HL-60 (cell line): Measurements from ENCODE around the gene RAB23.

Source experiments
- DNase-seq, 2 experiments: peaks; one replicate each; pipeline ENCODE4 v3.0.0-alpha.2; 2010 to 2020; ENCODE audit warnings: low read depth in 1 of 2, low spot score in 1 of 2
- H3K27ac ChIP-seq: fragments of 250-450 bp; sonication (Bioruptor Pico); replicated peaks from 2 replicates; pipeline ENCODE4 v1.5.1; 2020; ENCODE audit warnings: mild to moderate bottlenecking, moderate library complexity
- H3K27me3 ChIP-seq: fragments of 250-450 bp; sonication (Bioruptor Pico); 2 replicates; pipeline ENCODE4 v1.5.1; 2021; ENCODE audit warnings: mild to moderate bottlenecking, moderate library complexity; ENCODE audit not compliant: insufficient read depth, poor library complexity, severe bottlenecking
- H3K4me3 ChIP-seq: replicated peaks from 2 replicates; pipeline ENCODE4 v1.5.1; 2011; ENCODE audit warnings: mild to moderate bottlenecking, control low read depth, low read length; ENCODE audit not compliant: insufficient read depth
- GABPA ChIP-seq: IDR thresholded peaks from 2 replicates; pipeline ENCODE4 v1.6.1; 2012; ENCODE audit warnings: low read depth
- POLR2AphosphoS5 ChIP-seq: IDR thresholded peaks from 2 replicates; pipeline ENCODE4 v1.6.1; 2012; ENCODE audit warnings: low read depth
- SPI1 ChIP-seq: IDR thresholded peaks from 2 replicates; pipeline ENCODE4 v1.6.1; 2012; ENCODE audit warnings: low read depth, mild to moderate bottlenecking, borderline replicate concordance
- TF ChIP-seq, protein P1 (sequence below): IDR thresholded peaks from 2 replicates; pipeline ENCODE4 v1.6.1; 2012; ENCODE audit warnings: low read depth; ENCODE audit not compliant: insufficient replicate concordance
- TF ChIP-seq, protein P2 (sequence below): IDR thresholded peaks from one replicate; pipeline ENCODE4 v1.5.1; 2011; ENCODE audit warnings: low read length, control low read depth, inconsistent platforms; ENCODE audit not compliant: insufficient read depth

Gene RAB23

DNA sequence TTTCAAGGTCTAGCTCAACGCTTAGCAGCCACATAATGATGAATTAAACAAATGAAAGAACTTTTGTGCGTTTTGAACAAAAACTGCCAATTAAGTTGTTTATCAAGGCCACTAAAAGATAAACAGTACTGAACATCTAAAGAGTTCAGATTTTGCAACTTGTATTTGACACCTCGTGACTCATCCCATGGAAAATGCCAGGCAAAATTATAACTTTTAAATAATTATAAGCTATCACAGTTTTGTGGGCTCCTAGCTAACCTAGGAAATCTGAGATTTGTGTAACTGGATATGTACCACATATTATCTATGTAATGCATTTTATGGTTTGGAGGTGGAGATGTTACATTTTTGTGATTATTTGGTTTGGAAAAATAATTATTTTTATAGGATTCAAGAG is 59.6 kb downstream of the RAB23 start:
- H3K27ac ChIP-seq: no peak overlapping the region

DNA sequence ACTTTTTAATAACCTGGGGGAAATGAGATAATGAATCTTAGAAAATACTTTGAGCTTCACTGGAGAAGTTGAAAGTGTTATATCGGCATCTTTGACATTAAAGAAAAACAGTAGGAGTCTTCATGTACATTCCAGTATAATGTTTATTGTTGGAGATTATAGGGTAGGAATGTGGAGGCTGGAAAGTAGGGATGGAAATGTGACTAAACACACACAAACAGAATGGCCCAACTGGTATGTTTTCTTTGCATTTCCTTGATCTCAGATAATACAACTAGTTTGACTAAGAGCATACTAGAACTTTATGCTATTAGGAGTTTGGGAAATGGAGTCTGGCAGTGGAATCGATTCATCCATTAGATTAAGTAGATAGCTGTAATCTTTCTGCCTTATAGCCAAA is 60.1 kb downstream of the RAB23 start:
- Histone ChIP-seq H3K4me3 (no peak overlapping the region), H3K27me3 (no peaks in the 10 kb centered on the region), H3K27ac (no peak overlapping the region)
- DNase-seq: no peak
- no peak for TF ChIP-seq POLR2AphosphoS5
- TF ChIP-seq, protein P1, sequence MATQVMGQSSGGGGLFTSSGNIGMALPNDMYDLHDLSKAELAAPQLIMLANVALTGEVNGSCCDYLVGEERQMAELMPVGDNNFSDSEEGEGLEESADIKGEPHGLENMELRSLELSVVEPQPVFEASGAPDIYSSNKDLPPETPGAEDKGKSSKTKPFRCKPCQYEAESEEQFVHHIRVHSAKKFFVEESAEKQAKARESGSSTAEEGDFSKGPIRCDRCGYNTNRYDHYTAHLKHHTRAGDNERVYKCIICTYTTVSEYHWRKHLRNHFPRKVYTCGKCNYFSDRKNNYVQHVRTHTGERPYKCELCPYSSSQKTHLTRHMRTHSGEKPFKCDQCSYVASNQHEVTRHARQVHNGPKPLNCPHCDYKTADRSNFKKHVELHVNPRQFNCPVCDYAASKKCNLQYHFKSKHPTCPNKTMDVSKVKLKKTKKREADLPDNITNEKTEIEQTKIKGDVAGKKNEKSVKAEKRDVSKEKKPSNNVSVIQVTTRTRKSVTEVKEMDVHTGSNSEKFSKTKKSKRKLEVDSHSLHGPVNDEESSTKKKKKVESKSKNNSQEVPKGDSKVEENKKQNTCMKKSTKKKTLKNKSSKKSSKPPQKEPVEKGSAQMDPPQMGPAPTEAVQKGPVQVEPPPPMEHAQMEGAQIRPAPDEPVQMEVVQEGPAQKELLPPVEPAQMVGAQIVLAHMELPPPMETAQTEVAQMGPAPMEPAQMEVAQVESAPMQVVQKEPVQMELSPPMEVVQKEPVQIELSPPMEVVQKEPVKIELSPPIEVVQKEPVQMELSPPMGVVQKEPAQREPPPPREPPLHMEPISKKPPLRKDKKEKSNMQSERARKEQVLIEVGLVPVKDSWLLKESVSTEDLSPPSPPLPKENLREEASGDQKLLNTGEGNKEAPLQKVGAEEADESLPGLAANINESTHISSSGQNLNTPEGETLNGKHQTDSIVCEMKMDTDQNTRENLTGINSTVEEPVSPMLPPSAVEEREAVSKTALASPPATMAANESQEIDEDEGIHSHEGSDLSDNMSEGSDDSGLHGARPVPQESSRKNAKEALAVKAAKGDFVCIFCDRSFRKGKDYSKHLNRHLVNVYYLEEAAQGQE: no peak
- TF ChIP-seq SPI1: no peak
- TF ChIP-seq, protein P2, sequence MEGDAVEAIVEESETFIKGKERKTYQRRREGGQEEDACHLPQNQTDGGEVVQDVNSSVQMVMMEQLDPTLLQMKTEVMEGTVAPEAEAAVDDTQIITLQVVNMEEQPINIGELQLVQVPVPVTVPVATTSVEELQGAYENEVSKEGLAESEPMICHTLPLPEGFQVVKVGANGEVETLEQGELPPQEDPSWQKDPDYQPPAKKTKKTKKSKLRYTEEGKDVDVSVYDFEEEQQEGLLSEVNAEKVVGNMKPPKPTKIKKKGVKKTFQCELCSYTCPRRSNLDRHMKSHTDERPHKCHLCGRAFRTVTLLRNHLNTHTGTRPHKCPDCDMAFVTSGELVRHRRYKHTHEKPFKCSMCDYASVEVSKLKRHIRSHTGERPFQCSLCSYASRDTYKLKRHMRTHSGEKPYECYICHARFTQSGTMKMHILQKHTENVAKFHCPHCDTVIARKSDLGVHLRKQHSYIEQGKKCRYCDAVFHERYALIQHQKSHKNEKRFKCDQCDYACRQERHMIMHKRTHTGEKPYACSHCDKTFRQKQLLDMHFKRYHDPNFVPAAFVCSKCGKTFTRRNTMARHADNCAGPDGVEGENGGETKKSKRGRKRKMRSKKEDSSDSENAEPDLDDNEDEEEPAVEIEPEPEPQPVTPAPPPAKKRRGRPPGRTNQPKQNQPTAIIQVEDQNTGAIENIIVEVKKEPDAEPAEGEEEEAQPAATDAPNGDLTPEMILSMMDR: no peak
- no peak for TF ChIP-seq GABPA

More for the DNA sequence above, 59.6 kb downstream of the RAB23 start:
- no peak for TF ChIP-seq POLR2AphosphoS5
- no peak for TF ChIP-seq SPI1
- no peak for TF ChIP-seq GABPA
- TF ChIP-seq, protein P1: no peak
- TF ChIP-seq, protein P2: no peak
- no peaks in the 10 kb centered on the region for H3K27me3 ChIP-seq
- no peak for DNase-seq
- H3K4me3 ChIP-seq: no peak overlapping the region

DNA sequence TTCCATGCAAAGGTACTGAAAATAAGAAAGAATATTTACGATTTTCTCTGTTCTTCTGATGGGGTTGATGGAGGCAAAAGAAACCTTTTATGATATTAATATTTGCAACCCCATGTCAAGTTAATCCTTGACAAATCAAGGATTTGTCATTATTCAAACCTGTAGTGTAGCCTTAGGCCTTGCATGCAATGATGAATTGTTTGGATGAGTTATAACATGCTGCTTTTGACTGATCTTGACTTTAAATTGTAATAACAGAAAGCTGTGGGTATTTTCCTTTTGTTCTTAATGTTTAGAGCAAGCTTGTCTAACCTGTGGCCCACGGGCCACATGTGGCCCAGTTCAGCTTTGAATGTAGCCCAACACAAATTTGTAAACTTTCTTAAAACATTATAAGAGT is 63.0 kb downstream of the RAB23 start:
- Histone ChIP-seq H3K4me3 (no peak overlapping the region), H3K27me3 (no peaks in the 10 kb centered on the region), H3K27ac (no peak overlapping the region)
- DNase-seq: no peak
- TF ChIP-seq POLR2AphosphoS5 (no peak), GABPA (no peak), SPI1 (no peak)
- TF ChIP-seq, protein P1: no peak
- TF ChIP-seq, protein P2: no peak
